Activated T-cell treated with anti-CD3 and anti-CD28 coated beads, Interleukin-2, amount 50 U/mL, for 24 hours (primary cell): ENCODE measurements around the gene RGS6.

Experiments used
- DNase-seq: peaks from one replicate; pipeline ENCODE4 v3.0.0-alpha.2; 2020
- H3K27ac Mint-ChIP-seq: 2 replicates; pipeline ENCODE4 v1.8.0; 2020; ENCODE audit warnings: mild to moderate bottlenecking, mixed read lengths
- H3K27me3 Mint-ChIP-seq: 2 replicates; pipeline ENCODE4 v1.8.0; 2020; ENCODE audit warnings: mixed read lengths
- H3K36me3 Mint-ChIP-seq: 2 replicates; pipeline ENCODE4 v1.8.0; 2020; ENCODE audit warnings: low read depth, mixed read lengths
- H3K4me1 Mint-ChIP-seq: 2 replicates; pipeline ENCODE4 v1.8.0; 2020; ENCODE audit warnings: low read depth, mixed read lengths
- H3K4me3 Mint-ChIP-seq: 2 replicates; pipeline ENCODE4 v1.8.0; 2020; ENCODE audit warnings: mild to moderate bottlenecking, moderate library complexity, mixed read lengths
- H3K9me3 Mint-ChIP-seq: 2 replicates; pipeline ENCODE4 v1.8.0; 2020; ENCODE audit warnings: mixed read lengths

The RGS6 gene

GRCh38 chr14:72060460-72060859 lies 128.2 kb downstream of the RGS6 start:
- Mint-ChIP-seq H3K27me3 (peaks cover 11% of the 10 kb centered on the region), H3K9me3 (no peaks in the 10 kb centered on the region), H3K4me1 (no peaks in the 10 kb centered on the region), H3K27ac (no peak overlapping the region), H3K4me3 (no peak overlapping the region), H3K36me3 (no peaks in the 10 kb centered on the region)
- no peak for DNase-seq

- H3K9me3 Mint-ChIP-seq = no peaks in the 10 kb centered on the region
- H3K27ac Mint-ChIP-seq = no peak overlapping the region
- H3K27me3 Mint-ChIP-seq = peaks cover 12% of the 10 kb centered on the region
- no peak for DNase-seq
- no peak overlapping the region for H3K4me3 Mint-ChIP-seq
- no peaks in the 10 kb centered on the region for H3K36me3 Mint-ChIP-seq
- H3K4me1 Mint-ChIP-seq = no peaks in the 10 kb centered on the region
Measured at GRCh38 chr14:72060917-72061316, 128.7 kb downstream of the RGS6 start.

GRCh38 chr14:72061718-72062117 lies 129.5 kb downstream of the RGS6 start:
- Mint-ChIP-seq H3K4me3 (no peak overlapping the region), H3K27ac (no peak overlapping the region), H3K9me3 (no peaks in the 10 kb centered on the region)

GRCh38 chr14:72063761-72064282 lies 131.6 kb downstream of the RGS6 start:
- no peaks in the 10 kb centered on the region for H3K36me3 Mint-ChIP-seq
- H3K4me1 Mint-ChIP-seq = no peaks in the 10 kb centered on the region
- no peaks in the 10 kb centered on the region for H3K9me3 Mint-ChIP-seq
- no peak overlapping the region for H3K27ac Mint-ChIP-seq
- DNase-seq = no peak
- no peak overlapping the region for H3K4me3 Mint-ChIP-seq
- peaks cover 16% of the 10 kb centered on the region for H3K27me3 Mint-ChIP-seq

More at GRCh38 chr14:72061718-72062117, 129.5 kb downstream of the RGS6 start:
- no peaks in the 10 kb centered on the region for H3K36me3 Mint-ChIP-seq
- no peak for DNase-seq
- no peaks in the 10 kb centered on the region for H3K4me1 Mint-ChIP-seq
- H3K27me3 Mint-ChIP-seq = peaks cover 13% of the 10 kb centered on the region

- H3K4me3 Mint-ChIP-seq = no peak overlapping the region
- no peaks in the 10 kb centered on the region for H3K9me3 Mint-ChIP-seq
- H3K27ac Mint-ChIP-seq = no peak overlapping the region
- H3K36me3 Mint-ChIP-seq = no peaks in the 10 kb centered on the region
- peaks cover 16% of the 10 kb centered on the region for H3K27me3 Mint-ChIP-seq
- no peaks in the 10 kb centered on the region for H3K4me1 Mint-ChIP-seq
- no peak for DNase-seq
Measured at GRCh38 chr14:72064501-72064900, 132.3 kb downstream of the RGS6 start.

GRCh38 chr14:72070458-72070857 lies 138.2 kb downstream of the RGS6 start:
- Mint-ChIP-seq H3K36me3 (no peaks in the 10 kb centered on the region), H3K27ac (no peak overlapping the region), H3K27me3 (peaks cover 9% of the 10 kb centered on the region), H3K4me3 (no peak overlapping the region), H3K4me1 (no peaks in the 10 kb centered on the region), H3K9me3 (no peaks in the 10 kb centered on the region)
- DNase-seq = no peak

- no peak overlapping the region for H3K4me3 Mint-ChIP-seq
- no peaks in the 10 kb centered on the region for H3K36me3 Mint-ChIP-seq
- no peak for DNase-seq
- peaks cover 15% of the 10 kb centered on the region for H3K27me3 Mint-ChIP-seq
- H3K9me3 Mint-ChIP-seq = no peaks in the 10 kb centered on the region
- no peaks in the 10 kb centered on the region for H3K4me1 Mint-ChIP-seq
- H3K27ac Mint-ChIP-seq = no peak overlapping the region
Measured at GRCh38 chr14:72075649-72076334, 143.6 kb downstream of the RGS6 start.

- H3K4me3 Mint-ChIP-seq = no peak overlapping the region
- DNase-seq = no peak
- H3K27me3 Mint-ChIP-seq = peaks cover 37% of the 10 kb centered on the region
- no peaks in the 10 kb centered on the region for H3K9me3 Mint-ChIP-seq
- no peaks in the 10 kb centered on the region for H3K36me3 Mint-ChIP-seq
- no peak overlapping the region for H3K27ac Mint-ChIP-seq
- no peaks in the 10 kb centered on the region for H3K4me1 Mint-ChIP-seq
Measured at GRCh38 chr14:72081137-72081536, 148.9 kb downstream of the RGS6 start.

GRCh38 chr14:72084935-72085334 lies 152.7 kb downstream of the RGS6 start:
- Mint-ChIP-seq H3K27me3 (peaks cover 40% of the 10 kb centered on the region), H3K36me3 (no peaks in the 10 kb centered on the region), H3K4me3 (no peak overlapping the region), H3K27ac (no peak overlapping the region), H3K9me3 (no peaks in the 10 kb centered on the region), H3K4me1 (no peaks in the 10 kb centered on the region)
- no peak for DNase-seq

GRCh38 chr14:72089625-72090024 lies 157.4 kb downstream of the RGS6 start:
- Mint-ChIP-seq H3K27ac (no peak overlapping the region), H3K36me3 (no peaks in the 10 kb centered on the region), H3K9me3 (no peaks in the 10 kb centered on the region), H3K4me1 (no peaks in the 10 kb centered on the region), H3K27me3 (peaks cover 16% of the 10 kb centered on the region), H3K4me3 (no peak overlapping the region)
- no peak for DNase-seq

- H3K4me3 Mint-ChIP-seq = no peak overlapping the region
- no peak overlapping the region for H3K27ac Mint-ChIP-seq
- H3K4me1 Mint-ChIP-seq = peaks cover 5% of the 10 kb centered on the region
- no peak for DNase-seq
- no peaks in the 10 kb centered on the region for H3K9me3 Mint-ChIP-seq
- peaks cover 37% of the 10 kb centered on the region for H3K27me3 Mint-ChIP-seq
- no peaks in the 10 kb centered on the region for H3K36me3 Mint-ChIP-seq
Measured at GRCh38 chr14:72094844-72095582, 162.8 kb downstream of the RGS6 start.

- H3K27ac Mint-ChIP-seq = no peak overlapping the region
- H3K27me3 Mint-ChIP-seq = peaks cover 43% of the 10 kb centered on the region
Measured at GRCh38 chr14:72097173-72097783, 165.0 kb downstream of the RGS6 start.

GRCh38 chr14:72098210-72098609 lies 166.0 kb downstream of the RGS6 start:
- peaks cover 5% of the 10 kb centered on the region for H3K4me1 Mint-ChIP-seq
- H3K4me3 Mint-ChIP-seq = no peak overlapping the region
- peaks cover 39% of the 10 kb centered on the region for H3K27me3 Mint-ChIP-seq
- H3K36me3 Mint-ChIP-seq = no peaks in the 10 kb centered on the region
- H3K9me3 Mint-ChIP-seq = no peaks in the 10 kb centered on the region
- no peak for DNase-seq
- H3K27ac Mint-ChIP-seq = no peak overlapping the region

More at GRCh38 chr14:72097173-72097783, 165.0 kb downstream of the RGS6 start:
- H3K4me1 Mint-ChIP-seq = peaks cover 5% of the 10 kb centered on the region
- no peak for DNase-seq
- no peaks in the 10 kb centered on the region for H3K9me3 Mint-ChIP-seq
- no peaks in the 10 kb centered on the region for H3K36me3 Mint-ChIP-seq
- H3K4me3 Mint-ChIP-seq = no peak overlapping the region

GRCh38 chr14:72099566-72099965 lies 167.3 kb downstream of the RGS6 start:
- DNase-seq = no peak
- no peaks in the 10 kb centered on the region for H3K36me3 Mint-ChIP-seq
- H3K27me3 Mint-ChIP-seq = peaks cover 47% of the 10 kb centered on the region
- no peak overlapping the region for H3K27ac Mint-ChIP-seq
- no peaks in the 10 kb centered on the region for H3K9me3 Mint-ChIP-seq
- peaks cover 5% of the 10 kb centered on the region for H3K4me1 Mint-ChIP-seq
- no peak overlapping the region for H3K4me3 Mint-ChIP-seq
